Stimulated activated CD4-positive, alpha-beta T cell treated with anti-CD3 and anti-CD28 coated beads, Interleukin-15, amount 100 ng/mL, for 1 hour (primary cell): ENCODE data around the gene SHMT1.
"Not testable (repeated sequence)": the region's sequence is repeated elsewhere in the genome, so short reads cannot be mapped to it uniquely, and the experiment has no call there.

Source experiments
- DNase-seq, 2 donors: peaks; one replicate each; pipeline ENCODE4 v3.0.0-alpha.2; 2020; ENCODE audit warnings: low read depth in 1 of 2, low spot score in 1 of 2

Gene SHMT1

GRCh38 chr17:18378614-18379013 is 15.3 kb upstream of the SHMT1 start:
- not testable (repeated sequence) for DNase-seq

DNA sequence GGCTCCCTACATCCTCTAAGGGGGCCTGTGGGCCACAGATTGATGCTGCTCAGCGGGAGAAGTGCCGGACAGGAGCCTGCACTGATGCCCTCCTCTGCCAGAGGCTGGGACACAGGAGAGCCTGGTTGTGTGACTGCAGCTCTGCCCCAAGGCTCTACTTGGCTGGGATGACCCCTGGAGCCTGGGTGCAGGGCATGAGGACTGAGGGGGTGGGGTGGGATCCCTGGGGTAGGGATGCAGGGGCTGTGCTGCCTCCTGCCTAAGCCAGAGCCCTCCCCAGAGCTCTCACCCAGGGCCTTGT is 14.8 kb upstream of the SHMT1 start:
- DNase-seq = no peak

- no peak for DNase-seq
Observed at GRCh38 chr17:18377437-18378204, 14.3 kb upstream of the SHMT1 start, which contains the start of gene EVPLL. EVPLL (plus strand) TSS chr17:18377778; CDS start chr17:18380938, 3,160 bp downstream.

DNA sequence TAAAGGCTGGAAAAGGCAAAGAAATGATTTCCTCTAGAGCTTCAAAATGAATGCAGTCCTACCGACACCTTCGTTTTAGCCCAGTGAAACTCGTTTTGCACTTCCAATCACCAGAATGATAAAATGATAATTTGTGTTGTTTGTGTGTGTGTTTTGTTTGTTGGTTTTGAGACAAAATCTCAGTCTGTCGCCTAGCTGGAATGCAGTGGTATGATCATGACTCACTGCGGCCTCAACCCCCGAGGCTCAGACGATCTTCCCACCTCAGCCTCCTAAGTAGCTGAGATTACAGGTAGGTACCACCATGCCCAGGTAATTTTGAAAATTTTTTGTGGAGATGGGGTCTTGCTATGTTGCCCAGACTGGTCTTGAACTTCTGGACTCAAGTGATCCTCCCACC is 10.9 kb upstream of the SHMT1 start:
- no peak for DNase-seq

DNA sequence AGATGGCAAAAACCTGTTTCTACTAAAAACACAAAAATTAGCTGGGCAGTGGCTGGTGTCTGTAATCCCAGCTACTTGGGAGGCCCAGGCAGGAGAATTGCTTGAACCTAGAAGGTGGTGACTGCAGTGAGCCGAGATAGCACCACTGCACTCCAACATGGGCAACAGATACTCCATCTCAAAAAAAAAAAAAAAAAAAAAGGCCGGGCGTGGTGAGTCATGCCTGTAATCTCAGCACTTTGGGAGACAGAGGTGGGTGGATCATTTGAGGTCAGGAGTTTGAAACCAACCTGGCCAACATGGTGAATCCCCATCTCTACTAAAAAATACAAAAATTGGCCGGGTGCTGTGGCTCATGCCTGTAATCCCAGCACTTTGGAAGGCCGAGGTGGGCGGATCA is 9.8 kb upstream of the SHMT1 start:
- not testable (repeated sequence) for DNase-seq

DNA sequence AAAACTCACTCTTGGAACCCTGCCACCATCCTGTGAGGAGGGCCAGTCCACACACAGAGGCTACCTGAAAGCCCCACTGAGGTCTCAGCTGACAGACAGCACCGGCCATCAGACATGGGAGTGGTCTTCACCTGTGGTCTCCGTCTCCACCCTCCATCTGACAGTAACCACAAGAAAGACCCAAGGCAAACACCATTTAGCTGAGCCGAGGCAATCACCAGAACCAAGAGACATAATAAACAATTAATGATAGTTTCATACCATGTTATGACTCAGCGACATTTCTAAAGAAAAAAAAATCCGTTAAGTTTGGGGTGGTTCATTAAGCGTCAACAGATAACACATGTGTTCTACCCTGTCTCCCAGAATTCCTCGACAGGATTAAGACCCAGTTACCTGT is 8.1 kb upstream of the SHMT1 start:
- DNase-seq = no peak

- no peak for DNase-seq
Observed at GRCh38 chr17:18370761-18371160, 7.4 kb upstream of the SHMT1 start.

DNA sequence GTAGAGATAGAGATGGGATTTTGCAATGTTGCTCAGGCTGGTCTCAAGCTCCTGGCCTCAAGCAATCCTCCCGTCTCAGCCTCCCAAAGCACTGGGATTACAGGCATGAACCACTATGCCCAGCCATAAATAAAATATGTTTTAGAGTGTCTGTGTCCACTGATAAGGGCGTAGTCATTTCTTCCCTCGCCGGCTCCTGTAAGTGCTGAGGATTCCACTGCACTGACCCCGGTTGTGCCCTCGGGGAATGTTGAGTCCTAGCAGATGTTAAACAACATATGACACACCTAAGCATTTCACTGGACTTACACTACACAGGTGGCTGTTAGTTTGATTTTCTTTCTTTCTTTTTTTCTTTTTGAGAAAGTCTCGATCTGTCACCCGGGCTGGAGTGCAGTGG is 5.6 kb upstream of the SHMT1 start:
- DNase-seq = no peak

DNA sequence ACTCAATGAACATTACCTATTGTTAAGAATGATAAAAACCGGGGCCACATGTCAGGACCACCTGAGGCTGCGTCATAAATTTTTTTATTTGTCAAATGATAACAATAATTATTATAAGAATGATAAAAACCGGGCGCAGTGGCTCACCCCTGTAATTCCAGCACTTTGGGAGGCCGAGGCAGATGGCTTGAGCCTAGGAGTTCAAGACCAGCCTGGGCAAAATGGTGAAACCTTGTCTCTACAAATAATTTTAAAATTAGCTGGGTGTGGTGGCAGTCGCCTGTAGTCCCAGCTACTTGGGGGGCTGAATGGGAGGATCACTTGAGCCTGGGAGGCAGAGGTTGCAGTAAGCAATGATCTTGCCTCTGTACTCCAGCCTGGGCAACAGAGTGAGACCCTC is 816 bp upstream of the SHMT1 start:
- DNase-seq = no peak

GRCh38 chr17:18362698-18363100 is 651 bp downstream of the SHMT1 start:
- DNase-seq = no peak

DNA sequence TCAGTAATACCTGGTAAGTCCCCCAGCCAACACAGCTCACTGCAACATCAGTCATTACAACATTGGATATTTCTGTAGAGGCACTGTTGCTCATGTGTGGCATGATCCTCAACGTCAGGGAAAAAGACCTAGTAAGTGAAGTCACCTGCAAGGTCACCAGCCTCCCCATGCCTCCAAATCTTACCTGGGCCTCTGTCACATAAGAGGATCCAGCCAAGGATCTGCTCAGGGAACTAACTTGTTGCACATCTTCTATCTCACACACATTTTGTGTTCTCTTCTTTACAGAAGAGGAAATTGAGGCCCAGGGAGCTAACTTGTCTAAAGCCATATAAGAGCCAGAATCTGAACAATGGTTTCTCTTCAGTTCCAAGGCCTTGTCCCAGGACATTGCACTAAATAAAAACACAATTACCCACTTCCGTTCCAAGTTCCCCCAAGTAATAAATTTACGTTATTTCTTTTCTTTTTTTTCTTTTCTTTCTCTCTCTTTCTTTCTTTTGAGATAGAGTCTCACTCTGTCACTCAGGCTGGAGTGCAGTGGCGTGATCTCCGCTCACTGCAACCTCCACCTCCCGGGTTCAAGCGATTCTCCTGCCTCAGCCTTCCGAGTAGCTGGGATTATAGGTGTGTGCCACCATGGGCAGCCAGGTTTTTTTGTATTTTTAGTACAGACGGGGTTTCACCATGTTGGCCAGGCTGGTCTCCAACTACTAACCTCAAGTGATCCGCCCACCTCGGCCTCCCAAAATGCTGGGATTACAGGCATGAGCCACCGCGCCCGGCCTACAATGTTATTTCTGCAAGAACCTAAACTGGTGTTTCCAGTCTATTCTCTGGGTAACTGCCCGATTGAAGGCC is 1.3 kb downstream of the SHMT1 start:
- DNase-seq = no peak

GRCh38 chr17:18360518-18360917 is 2.8 kb downstream of the SHMT1 start:
- no peak for DNase-seq

- DNase-seq = no peak
Observed at GRCh38 chr17:18356624-18357023, 6.7 kb downstream of the SHMT1 start.

- DNase-seq = no peak
Observed at GRCh38 chr17:18353541-18353940, 9.8 kb downstream of the SHMT1 start.

GRCh38 chr17:18344021-18344420 is 19.3 kb downstream of the SHMT1 start:
- DNase-seq = no peak

GRCh38 chr17:18339933-18340332 is 23.4 kb downstream of the SHMT1 start:
- DNase-seq = no peak

DNA sequence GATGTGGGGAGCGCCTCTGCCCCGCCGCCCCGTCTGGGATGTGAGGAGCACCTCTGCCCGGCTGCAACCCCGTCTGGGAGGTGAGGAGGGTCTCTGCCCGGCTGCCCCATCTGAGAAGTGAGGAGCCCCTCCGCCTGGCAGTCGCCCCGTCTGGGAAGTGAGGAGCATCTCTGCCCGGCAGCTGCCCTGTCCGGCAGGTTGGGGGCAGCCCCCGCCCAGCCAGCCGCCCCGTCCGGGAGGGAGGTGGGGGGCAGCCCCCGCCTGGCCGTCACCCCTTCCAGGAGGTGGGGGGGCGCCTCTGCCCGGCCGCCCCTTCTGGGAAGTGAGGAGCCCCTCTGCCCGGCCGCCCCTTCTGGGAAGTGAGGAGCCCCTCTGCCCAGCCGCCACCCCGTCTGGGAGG is 25.2 kb downstream of the SHMT1 start:
- not testable (repeated sequence) for DNase-seq

DNA sequence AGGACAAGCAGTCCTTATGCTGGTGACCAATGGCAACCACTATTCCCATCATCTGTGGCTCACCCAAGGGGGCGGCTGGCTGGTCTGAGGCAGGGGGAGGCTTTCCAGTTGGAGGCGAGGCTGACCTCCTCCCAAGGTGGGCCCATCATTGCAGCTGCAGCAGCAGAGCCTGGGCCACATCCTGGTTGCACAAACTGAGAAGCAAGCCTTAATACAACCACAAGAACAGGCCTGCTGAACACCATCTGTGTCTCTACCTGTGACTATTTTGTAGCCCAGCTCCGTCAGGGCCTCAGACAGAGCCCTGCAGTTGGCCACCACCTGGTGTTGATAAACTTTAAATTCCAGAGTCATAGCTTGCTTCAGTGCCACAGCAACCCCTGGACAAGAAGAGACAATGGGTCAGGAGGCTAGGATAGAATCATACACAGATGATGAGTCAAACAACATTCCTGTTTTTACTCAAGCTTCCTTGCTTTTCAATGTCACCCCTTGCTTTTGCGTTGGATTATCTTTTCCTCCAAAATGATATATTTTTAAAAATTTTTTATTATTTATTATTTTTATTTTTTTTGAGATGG is 30.4 kb downstream of the SHMT1 start:
- no peak for DNase-seq

GRCh38 chr17:18331879-18332278 is 31.5 kb downstream of the SHMT1 start:
- no peak for DNase-seq

DNA sequence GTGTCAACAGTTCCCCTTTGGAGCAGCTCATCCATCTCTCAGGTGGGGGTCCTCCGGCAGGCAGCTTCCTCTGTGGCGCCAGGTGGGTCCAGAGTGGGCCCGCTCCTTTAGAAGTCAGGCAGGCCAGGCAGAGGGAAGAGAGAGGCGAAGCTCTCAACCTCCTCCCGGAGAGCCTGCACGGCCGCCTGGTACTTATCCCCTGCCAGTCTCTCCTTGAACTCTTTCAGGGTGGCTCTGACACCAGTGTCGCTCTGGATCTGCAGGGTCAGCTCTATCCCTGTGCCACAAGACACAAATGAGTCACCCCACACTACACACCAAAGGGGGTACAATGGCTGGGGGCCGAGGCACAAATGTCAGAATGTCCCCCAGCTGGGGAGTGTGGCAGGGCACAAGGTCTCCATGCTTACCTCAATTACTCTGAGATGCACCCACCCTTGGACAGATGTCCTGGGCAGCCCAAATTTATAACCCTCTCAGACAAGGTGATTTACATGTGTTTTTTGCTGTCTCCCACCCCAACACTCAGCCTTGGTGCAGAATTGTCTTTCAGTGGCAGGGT is 34.6 kb downstream of the SHMT1 start:
- DNase-seq = no peak

DNA sequence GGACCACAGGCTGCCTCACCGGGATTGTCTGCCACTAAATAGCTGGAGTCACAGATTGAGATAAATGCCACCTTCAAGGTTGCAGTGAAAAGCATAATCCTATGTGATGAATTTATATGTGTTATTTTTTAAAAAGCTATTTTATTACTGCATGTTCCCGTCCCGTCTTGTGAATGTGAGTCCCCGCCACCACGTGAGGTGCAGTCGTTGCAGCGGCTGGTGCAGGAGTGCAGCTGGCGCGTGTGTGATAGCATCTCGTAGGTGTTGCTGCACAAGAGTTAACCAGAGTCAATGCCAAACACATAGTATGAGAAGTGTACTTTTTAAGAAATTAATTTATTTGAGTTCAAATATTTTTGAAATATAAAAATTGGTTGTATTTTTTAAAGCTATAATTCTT is 35.8 kb downstream of the SHMT1 start:
- no peak for DNase-seq

DNA sequence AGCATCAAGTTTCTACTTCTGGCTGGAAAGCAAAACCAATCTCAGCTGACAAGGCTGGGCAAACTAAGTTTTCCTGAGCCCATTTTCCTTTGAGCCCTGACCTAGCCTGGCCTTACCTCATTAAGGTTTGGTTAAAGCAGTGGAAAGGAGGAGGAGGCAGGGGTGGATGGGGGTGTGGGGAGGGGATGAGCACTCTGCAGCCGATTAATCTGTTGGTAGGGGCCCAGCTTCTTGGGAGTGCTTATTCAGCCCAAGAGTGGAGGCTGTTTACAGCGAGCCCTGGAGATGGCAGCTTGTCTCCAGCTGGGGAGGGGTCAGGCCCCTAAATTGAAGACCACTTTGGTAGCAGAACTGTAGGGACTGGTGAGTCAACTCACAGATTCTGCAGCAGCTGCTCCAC is 36.3 kb downstream of the SHMT1 start:
- DNase-seq = no peak
